GM13977 (cell line): ENCODE measurements around the gene INPP4B.

Source experiments
- DNase-seq: peaks from one replicate; pipeline ENCODE4 v3.0.0; 2012; ENCODE audit warnings: low spot score
- in situ Hi-C: fragments of 300-500 bp; cut with MboI; formaldehyde crosslinking; loops from one replicate; pipeline ENCODE4 v1.12.0; 2022; ENCODE audit warnings: low sequenced_read_pairs, low pct_unique_long_range_greater_than_20kb, mixed read lengths, inconsistent platforms; ENCODE audit not compliant: unreplicated experiment
- TF ChIP-seq, protein P1 (sequence below): IDR thresholded peaks from 2 replicates; pipeline ENCODE4 v1.5.1; 2012; ENCODE audit warnings: mild to moderate bottlenecking, control low read depth; ENCODE audit not compliant: insufficient read depth; ENCODE audit errors: extremely low read depth, missing control alignments

Gene INPP4B

DNA sequence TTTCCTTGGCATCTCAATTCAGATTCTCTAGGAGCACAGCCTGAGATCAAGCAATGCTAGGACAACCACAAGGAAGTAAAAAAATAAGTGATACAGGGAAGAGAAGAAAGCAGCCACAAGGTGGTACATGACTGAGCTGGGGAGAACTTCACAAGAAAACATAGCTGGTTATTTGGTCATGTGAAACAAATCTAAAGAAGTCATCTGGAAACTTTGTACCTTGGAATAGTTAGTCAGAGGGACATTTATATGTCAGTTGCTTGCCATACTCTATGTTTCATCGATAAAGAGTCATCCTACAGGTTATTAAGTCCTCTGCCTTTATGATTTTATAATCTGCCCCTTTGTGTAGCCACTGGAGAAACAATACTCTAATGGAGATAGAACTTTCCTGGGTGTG, 634.7 kb downstream of the INPP4B start:
- TF ChIP-seq, protein P1, sequence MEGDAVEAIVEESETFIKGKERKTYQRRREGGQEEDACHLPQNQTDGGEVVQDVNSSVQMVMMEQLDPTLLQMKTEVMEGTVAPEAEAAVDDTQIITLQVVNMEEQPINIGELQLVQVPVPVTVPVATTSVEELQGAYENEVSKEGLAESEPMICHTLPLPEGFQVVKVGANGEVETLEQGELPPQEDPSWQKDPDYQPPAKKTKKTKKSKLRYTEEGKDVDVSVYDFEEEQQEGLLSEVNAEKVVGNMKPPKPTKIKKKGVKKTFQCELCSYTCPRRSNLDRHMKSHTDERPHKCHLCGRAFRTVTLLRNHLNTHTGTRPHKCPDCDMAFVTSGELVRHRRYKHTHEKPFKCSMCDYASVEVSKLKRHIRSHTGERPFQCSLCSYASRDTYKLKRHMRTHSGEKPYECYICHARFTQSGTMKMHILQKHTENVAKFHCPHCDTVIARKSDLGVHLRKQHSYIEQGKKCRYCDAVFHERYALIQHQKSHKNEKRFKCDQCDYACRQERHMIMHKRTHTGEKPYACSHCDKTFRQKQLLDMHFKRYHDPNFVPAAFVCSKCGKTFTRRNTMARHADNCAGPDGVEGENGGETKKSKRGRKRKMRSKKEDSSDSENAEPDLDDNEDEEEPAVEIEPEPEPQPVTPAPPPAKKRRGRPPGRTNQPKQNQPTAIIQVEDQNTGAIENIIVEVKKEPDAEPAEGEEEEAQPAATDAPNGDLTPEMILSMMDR, result no peak
- in situ Hi-C loops, result no loop called here
- no peak for DNase-seq

DNA sequence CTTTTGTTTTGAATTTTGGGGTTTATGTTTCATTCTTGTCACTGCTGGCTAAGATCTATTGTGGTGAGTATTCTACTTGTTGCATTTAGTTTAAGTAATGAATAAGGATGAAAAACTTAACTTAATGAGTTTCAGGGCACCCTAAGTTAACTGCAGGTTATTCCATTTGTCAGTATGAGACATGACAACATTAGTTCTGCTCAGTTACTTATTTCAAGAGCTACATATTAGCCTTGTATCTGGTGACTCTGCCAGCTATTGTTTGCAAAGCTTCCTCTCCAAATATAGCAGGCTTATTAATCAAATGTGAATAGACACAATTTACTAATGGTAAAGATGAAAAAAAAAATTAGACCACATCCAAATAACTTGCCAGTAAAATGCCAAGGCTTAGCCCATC, 642.6 kb downstream of the INPP4B start:
- in situ Hi-C loops, result no loop called here
- TF ChIP-seq, protein P1, result no peak
- no peak for DNase-seq

DNA sequence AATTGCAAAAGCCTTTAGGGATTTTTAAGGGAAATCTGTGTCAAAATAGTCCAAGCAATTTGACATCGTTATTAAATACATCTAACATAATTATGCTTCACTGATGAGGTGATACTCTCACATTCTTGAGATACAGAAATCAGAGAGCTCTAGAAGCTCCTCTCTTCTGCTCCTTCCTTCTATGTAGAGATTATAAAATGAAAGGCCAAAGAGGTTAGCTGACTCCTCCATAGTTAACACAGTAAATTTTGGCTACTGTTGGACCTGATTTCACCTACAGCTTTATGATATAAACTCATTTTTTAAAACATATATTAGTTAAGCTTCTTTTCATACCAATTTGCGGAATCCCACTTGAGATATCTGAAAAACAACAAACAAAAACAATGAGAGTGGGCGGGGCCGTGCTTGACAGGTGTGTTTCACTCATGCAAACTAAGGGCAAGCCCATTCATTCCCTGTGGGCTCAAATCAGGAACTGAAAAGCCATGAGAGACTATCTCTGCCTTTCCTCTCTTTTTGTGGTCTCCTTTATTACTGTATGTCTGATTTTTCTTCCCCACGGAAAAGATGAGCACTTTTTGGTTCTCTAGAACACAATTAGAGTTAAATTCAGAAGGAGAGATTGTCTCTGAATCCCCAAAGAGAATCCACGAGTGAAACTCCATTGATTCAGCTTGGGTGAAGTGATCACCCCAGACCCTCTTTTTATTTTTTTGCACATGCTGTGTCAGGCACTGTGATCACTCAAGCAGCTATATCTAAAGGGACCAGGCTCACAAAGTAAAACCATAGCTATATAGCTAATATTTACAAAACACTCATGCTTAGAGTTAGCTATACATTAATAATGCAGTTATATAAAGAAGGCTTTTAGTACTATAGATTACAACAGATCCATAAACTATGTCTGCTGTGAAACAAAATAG, 643.4 kb downstream of the INPP4B start:
- DNase-seq, result no peak
- TF ChIP-seq, protein P1, result no peak
- in situ Hi-C loops, result no loop called here

DNA sequence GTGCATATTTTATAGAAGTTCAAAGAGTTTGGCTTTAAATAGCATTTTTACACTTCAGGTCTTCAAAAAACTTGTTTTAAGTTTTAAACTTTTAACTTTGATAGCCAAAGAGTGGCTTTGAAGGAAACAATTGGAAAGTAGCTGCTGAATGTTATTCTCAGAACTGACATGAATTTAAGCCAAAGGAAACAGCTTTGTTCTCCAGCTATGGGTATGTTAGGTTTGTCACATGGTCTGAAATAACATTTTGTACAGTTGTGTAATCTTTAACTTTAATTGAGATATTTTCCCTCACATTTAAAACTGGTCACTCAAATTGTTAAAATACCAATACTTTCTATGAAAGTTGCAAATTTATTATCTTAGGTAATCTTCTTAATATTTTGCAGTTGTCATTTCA, 645.1 kb downstream of the INPP4B start:
- no peak for DNase-seq
- in situ Hi-C loops, result no loop called here
- TF ChIP-seq, protein P1, result no peak

DNA sequence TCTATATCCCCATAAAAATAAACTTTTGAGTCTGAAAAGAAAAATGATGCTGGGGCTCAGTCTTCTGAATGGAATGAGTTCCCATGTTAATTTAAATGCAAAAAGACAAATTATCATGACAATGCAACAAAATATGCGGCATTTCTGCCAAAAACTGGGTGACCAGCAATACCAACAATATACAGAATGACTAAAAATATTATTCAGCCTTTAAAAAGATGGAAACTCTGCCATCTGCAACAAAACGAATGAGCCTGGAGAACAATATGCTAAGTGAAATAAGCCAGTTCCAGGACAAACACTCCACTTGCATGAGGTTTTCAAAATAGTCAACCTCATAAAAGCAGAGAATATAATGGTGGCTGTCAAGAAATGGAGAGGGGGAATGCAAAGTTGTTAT, 651.2 kb downstream of the INPP4B start:
- DNase-seq, result no peak
- TF ChIP-seq, protein P1, result no peak
- in situ Hi-C loops, result no loop called here

DNA sequence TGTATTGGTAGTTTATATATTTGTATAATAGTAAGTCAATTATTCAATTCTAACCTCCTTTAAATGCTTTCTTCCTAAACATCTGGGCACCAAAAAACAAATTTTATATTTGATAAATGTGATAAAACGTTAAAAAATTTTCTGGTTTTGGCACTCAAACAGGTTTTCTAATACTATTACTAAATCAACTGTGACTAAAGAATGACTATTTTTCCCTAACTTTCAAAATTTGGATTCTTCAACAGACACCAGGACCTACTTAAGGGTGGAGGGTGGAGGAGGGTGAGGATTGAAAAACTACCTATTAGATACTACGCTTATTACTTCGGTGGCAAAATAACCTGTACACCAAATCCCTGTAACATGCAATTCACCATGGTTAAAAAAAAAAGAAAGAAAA, 654.2 kb downstream of the INPP4B start:
- TF ChIP-seq, protein P1, result no peak
- no peak for DNase-seq
- in situ Hi-C loops, result no loop called here
